ENCODE data around the gene ZNF467.
A peak's percentile ranks its signal among the peaks of the same experiment; 100 is the strongest.

The ZNF467 gene

DNA sequence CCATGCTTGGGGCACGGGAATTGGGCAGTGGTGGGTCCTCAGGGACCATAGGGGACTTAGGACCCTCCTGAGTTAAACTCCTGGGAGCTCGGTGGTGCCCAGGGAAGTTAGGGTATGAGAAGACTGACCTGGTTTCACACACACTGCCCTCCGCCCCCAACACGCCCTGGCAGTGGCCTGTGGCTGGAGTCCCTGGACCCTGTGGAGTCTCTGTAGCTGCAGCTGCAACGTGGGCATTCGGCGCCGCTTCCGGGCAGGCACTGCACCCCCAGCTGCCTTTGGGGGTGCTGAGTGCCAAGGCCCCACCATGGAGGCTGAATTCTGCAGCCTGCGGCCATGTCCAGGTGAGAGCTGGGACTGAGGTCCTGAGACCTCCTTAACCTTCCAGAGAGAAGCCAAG is 34.9 kb upstream of the ZNF467 start:
- no peak for DNase-seq (ENCODE audit: low read depth)

DNA sequence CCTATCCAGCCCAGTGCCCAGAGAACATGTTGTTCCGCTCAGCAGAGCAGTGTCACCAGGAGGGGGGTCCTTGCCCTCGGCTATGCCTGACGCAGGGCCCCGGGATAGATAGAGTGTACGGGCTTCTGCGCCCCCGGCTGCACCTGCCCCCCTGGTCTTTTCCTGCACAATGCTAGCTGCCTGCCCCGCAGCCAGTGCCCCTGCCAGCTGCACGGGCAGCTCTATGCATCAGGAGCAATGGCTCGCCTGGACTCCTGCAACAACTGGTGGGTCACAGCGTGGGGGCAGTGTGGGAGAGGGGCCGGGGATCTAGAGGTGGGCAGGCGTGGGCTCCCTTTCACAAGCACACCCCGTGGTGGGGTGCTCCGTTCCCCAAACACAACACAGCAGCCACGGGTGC is 33.3 kb upstream of the ZNF467 start:
- DNase-seq (ENCODE audit: low read depth), result no peak

- DNase-seq (ENCODE audit: low read depth), result no peak
These were observed 30.7 kb upstream of the ZNF467 start for GRCh38 chr7:149804106-149804505.

DNA sequence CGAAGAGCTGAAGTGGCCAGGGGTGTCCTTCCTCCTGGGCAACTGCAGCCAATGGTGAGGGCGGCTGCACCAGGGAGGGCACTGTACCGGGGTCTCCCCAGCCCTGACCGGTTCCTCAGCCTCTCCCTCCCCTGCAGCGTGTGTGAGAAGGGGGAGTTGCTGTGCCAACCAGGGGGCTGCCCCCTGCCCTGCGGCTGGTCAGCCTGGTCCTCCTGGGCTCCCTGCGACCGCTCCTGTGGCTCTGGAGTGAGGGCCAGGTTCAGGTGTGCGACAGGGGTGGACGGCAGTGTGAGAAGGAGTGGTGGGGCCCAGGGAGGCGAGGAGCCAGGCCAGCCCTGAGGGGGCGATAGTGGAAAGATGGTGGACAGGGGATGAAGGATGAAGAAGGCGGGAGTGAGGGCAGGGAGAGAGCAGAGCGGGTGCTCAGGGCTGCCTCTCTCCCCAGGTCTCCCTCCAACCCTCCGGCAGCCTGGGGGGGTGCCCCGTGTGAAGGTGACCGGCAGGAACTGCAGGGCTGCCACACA is 30.2 kb upstream of the ZNF467 start:
- DNase-seq (ENCODE audit: low read depth), result no peak

- DNase-seq (ENCODE audit: low read depth), result no peak
These were observed 29.6 kb upstream of the ZNF467 start for GRCh38 chr7:149802966-149803365.

DNA sequence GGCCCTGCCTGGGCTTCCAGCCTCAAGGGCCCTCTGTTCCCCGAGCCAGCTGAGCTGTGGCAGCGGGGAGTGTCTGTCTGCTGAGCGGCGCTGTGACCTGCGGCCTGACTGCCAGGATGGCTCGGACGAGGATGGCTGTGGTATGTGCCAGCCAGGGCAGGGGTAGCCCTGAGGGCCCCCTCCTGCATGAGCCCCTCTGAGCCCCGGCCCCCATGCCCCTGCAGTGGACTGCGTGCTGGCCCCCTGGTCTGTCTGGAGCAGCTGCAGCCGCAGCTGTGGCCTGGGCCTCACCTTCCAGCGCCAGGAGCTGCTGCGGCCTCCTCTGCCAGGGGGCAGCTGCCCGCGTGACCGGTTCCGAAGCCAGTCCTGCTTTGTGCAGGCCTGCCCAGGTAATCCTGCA is 28.4 kb upstream of the ZNF467 start:
- DNase-seq (ENCODE audit: low read depth), result no peak

- DNase-seq (ENCODE audit: low read depth), result no peak
These were observed 27.7 kb upstream of the ZNF467 start for GRCh38 chr7:149801002-149801566.

DNA sequence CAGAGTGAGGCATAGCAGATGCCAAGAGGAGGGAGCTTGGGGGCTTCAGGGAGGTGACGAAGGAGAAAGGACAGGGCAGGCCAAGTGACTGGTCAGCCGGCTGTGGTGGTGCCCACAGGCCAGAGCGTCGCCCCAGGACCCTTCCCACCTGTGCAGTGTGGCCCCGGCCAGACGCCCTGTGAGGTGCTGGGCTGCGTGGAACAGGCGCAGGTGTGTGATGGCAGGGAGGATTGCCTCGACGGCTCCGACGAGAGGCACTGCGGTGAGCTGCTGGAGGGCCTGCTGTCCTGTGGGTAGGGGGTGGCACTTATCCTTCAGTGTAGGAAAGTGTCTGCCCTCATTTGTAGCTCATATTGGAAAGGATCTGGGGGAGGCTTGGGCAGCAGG is 26.8 kb upstream of the ZNF467 start:
- no peak for DNase-seq (ENCODE audit: low read depth)

DNA sequence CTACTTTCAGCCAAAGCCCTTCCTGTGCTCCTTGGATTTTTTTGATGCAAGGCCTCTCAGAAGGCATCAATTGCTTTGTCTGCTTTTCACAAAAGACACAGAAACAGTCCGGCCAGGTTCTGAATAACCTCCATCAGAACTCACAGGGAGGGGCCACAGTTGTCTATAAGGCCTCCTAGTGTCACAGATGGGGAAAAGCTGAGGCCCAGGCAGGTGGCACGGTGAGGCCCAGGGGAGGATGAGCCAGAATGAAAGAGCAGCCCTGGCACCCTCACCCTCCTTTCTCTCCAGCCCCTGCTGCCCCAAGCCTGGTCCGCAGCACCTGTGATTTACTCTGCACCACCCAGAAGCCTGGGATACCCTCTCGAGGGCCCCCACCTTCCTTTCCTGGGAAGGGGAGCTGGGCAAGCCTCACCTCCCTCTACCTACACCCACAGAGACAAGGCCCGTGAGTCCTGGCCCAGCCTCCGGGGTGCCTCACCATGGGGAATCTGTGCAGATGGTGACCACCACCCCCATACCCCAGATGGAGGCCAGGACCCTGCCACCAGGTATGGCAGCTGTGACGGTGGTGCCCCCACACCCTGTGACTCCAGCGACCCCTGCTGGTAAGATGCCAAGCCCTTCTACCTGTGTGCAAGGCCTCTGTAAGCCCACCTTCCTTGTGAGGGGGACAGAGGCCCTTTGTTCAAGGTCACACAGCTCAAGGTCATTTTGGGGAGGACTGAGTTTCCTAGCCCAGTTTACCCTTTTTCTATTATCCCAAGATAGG is 26.2 kb upstream of the ZNF467 start:
- peak; percentile 26 for DNase-seq (ENCODE audit: low read depth)

DNA sequence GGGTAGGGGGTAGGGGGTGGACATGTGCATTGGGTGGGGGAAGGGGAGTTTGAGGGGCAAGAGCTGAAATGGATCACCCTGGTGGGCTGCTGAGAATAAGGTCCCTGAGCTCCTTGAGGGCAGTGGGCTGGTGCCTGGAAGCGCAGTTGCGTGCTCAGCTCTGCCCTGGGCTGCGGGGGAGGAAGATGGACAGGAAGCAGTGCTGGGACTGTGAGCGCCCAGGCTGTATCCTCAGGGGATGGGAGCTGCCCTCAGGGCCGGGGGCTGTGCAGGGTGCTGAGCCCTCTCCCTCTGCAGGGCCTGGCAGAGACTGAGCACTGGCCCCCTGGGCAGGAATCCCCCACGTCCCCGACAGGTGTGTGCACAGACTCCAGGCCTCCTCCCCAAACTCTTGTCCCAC is 24.4 kb upstream of the ZNF467 start:
- DNase-seq (ENCODE audit: low read depth), result no peak

GRCh38 chr7:149796287-149796860 is 23.0 kb upstream of the ZNF467 start:
- DNase-seq (ENCODE audit: low read depth), result no peak

DNA sequence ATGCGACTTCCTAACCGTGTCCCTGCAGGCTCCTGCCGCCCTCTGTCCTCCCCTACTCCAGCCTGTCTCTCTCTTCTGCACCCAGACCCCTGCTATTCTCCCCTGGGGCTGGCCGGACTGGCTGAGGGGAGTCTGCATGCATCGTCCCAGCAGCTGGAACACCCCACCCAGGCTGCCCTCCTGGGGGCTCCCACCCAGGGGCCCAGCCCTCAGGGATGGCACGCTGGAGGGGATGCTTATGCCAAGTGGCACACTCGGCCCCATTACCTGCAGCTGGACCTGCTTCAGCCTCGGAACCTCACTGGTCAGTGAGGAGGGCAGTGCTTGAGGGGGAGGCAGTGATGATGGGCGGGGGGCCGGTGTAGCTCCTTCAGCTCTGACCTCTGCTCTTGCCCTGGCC is 21.7 kb upstream of the ZNF467 start:
- no peak for DNase-seq (ENCODE audit: low read depth)

- DNase-seq (ENCODE audit: low read depth), result no peak
These were observed 21.3 kb upstream of the ZNF467 start for GRCh38 chr7:149794661-149795060.

DNA sequence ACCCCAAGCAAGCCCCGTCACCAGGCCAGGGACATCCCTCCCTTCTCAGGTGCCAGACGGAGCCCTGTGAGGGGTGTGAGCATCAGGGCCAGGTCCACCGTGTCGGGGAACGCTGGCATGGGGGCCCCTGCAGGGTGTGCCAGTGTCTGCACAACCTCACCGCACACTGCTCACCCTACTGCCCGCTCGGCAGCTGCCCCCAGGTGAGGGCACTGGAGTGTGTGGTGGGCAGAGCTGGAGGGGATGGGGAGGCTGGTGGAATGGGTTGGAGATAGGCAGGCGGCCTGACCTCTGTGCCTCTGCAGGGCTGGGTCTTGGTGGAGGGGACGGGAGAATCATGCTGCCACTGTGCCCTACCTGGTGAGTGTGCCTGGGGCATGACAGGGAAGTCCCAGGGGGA is 19.9 kb upstream of the ZNF467 start:
- DNase-seq (ENCODE audit: low read depth), result no peak

GRCh38 chr7:149792220-149792595 is 18.8 kb upstream of the ZNF467 start:
- no peak for DNase-seq (ENCODE audit: low read depth)

GRCh38 chr7:149791411-149792219 is 18.2 kb upstream of the ZNF467 start:
- no peak for DNase-seq (ENCODE audit: low read depth)

- no peak for DNase-seq (ENCODE audit: low read depth)
These were observed 17.5 kb upstream of the ZNF467 start for GRCh38 chr7:149790754-149791360.

DNA sequence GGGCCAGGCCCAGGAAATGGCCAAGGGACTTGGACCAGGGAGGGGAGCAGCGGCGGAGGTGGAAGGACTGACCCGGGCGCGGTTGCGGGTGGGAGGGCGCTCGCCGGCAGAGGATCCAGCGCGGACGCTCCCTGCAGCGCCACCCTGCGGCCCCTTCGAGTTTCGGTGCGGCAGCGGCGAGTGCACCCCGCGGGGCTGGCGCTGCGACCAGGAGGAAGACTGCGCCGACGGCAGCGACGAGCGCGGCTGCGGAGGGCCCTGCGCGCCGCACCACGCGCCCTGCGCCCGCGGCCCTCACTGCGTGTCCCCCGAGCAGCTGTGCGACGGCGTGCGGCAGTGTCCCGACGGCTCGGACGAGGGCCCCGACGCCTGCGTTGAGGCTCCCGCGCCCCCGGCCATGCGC is 16.8 kb upstream of the ZNF467 start:
- DNase-seq (ENCODE audit: low read depth), result no peak

DNA sequence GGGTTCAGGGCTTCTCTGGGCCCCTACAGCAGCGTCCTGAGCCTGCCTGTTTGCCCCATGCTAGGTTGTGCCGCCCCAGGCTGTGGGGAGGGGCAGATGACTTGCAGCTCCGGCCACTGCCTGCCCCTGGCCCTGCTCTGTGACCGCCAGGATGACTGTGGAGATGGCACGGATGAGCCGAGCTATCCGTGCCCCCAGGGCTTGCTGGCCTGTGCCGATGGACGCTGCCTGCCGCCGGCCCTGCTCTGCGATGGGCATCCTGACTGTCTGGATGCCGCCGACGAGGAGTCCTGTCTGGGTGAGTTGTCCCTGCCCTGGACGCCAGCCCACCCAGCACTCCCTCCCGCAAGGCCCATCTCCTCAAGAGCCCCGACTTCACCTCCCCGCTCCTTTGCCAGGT is 15.7 kb upstream of the ZNF467 start:
- DNase-seq (ENCODE audit: low read depth), result no peak

GRCh38 chr7:149788300-149788851 is 15.0 kb upstream of the ZNF467 start:
- no peak for DNase-seq (ENCODE audit: low read depth)

- no peak for DNase-seq (ENCODE audit: low read depth)
These were observed 14.3 kb upstream of the ZNF467 start for GRCh38 chr7:149787428-149788299.
